ENCODE results near the gene KCNMA1.

KCNMA1 gene

DNA sequence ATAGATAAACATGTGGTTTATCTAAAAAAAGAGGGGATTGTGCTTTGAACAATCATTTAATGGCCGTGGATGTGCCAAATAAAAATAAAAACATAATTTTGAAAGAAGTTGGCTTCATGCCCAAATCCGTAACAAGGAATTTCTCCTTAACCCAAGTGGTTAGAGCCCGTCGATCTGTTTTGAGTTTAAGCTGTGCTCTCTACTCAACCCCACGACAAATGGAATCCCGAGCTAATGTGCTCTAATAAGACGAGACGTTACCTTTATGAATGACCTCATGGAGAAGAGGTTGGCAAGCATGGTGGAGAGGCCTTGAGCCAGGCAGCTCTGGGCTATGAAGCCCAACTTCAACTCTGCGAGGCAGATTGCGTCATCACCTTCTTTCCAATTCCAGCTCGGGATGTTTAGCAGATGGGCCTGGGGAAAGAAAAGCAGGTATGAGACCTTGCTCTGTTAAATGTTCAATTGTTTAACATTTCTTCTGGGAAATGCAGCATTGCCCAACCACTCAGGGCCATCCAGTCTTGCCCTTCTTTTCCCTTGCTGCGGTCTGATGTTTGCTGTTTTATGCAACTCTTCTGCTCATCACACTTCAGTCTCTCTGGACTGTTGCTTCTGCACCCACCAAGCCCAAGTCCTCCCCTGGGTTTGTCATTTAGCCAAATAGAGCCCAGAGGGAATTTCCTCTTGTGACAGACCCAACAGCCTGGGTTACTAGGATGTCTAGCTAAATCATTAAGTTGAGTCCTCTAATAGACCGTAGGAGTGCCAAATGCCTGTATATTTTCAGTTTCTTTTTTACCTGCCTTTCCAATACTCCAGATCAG, 564.6 kb downstream of the KCNMA1 start:
- H3K36me3 ChIP-seq (ENCODE audit: control insufficient read depth, insufficient read depth, low read length): no peaks in the 10 kb centered on the region
- no peaks in the 10 kb centered on the region for H3K27me3 ChIP-seq (ENCODE audit: control insufficient read depth, insufficient read depth, low read length)
- H3K9me3 ChIP-seq (ENCODE audit: control insufficient read depth, low read length): no peaks in the 10 kb centered on the region
- no peak overlapping the region for H3K4me2 ChIP-seq (ENCODE audit: low read length)
- no peak overlapping the region for H3K9ac ChIP-seq
- no peaks in the 10 kb centered on the region for H3K4me1 ChIP-seq
- H3K27ac ChIP-seq: no peak overlapping the region
- H3K79me2 ChIP-seq: no peaks in the 10 kb centered on the region
- TF ChIP-seq, protein P1, sequence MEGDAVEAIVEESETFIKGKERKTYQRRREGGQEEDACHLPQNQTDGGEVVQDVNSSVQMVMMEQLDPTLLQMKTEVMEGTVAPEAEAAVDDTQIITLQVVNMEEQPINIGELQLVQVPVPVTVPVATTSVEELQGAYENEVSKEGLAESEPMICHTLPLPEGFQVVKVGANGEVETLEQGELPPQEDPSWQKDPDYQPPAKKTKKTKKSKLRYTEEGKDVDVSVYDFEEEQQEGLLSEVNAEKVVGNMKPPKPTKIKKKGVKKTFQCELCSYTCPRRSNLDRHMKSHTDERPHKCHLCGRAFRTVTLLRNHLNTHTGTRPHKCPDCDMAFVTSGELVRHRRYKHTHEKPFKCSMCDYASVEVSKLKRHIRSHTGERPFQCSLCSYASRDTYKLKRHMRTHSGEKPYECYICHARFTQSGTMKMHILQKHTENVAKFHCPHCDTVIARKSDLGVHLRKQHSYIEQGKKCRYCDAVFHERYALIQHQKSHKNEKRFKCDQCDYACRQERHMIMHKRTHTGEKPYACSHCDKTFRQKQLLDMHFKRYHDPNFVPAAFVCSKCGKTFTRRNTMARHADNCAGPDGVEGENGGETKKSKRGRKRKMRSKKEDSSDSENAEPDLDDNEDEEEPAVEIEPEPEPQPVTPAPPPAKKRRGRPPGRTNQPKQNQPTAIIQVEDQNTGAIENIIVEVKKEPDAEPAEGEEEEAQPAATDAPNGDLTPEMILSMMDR (IDR thresholded peaks at IDR 0.05): no peak
- no peak overlapping the region for H2AFZ ChIP-seq
- no peak overlapping the region for H3K4me3 ChIP-seq (ENCODE audit: low read depth, low read length)

DNA sequence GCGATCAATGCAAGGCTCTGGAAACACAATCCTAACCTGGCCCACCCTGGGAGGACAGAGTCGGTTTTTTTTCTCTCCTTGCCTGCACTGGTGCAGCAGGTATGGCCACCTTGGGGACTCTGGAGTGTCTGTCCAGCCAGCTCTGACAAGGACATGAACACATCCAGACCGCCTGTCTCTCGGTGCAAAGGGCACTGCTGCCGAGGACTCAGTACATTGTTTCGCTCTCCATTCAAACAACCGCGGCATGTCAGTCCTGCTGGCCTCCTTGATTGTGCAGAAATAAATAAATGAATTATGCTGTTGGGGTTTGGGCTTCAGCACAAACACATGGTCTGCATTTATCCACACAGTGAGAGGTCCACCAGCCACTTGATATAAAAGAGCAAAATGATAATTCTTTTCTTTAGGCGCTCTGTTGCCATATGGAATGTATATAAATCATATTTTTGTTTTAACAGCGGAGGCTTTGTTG, 565.2 kb downstream of the KCNMA1 start:
- TF ChIP-seq, protein P1 (IDR thresholded peaks at IDR 0.05): no peak
- Histone ChIP-seq H3K27ac (no peak overlapping the region), H3K79me2 (no peaks in the 10 kb centered on the region), H3K4me1 (no peaks in the 10 kb centered on the region), H3K4me2 (ENCODE audit: low read length) (no peak overlapping the region), H2AFZ (no peak overlapping the region), H3K27me3 (ENCODE audit: control insufficient read depth, insufficient read depth, low read length) (no peaks in the 10 kb centered on the region), H3K9me3 (ENCODE audit: control insufficient read depth, low read length) (no peaks in the 10 kb centered on the region), H3K9ac (no peak overlapping the region), H3K36me3 (ENCODE audit: control insufficient read depth, insufficient read depth, low read length) (no peaks in the 10 kb centered on the region), H3K4me3 (ENCODE audit: low read depth, low read length) (no peak overlapping the region)

DNA sequence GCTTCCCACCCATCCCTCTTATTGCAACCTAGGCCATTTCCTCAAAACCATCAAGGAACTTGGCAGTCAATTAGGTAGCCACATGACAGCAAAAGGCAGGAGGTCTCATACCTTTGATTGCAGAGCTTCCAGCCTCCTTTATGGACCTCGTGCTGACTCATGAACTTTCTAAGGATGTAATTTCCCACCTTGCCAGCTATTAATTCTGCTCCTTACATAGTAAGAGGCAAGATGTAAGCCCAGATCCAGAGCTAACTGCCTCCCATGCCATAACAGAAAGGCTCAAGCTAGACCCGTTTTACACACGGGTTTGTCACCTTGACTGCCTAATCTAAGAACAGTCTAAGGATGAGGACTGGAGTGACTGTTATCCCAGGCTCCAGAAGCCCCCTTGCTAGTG, 565.7 kb downstream of the KCNMA1 start:
- H3K4me2 ChIP-seq (ENCODE audit: low read length): no peak overlapping the region
- no peaks in the 10 kb centered on the region for H3K79me2 ChIP-seq
- TF ChIP-seq, protein P1 (IDR thresholded peaks at IDR 0.05): no peak
- H3K36me3 ChIP-seq (ENCODE audit: control insufficient read depth, insufficient read depth, low read length): no peaks in the 10 kb centered on the region
- no peak overlapping the region for H3K4me3 ChIP-seq (ENCODE audit: low read depth, low read length)
- H3K4me1 ChIP-seq: no peaks in the 10 kb centered on the region
- H2AFZ ChIP-seq: no peak overlapping the region
- no peaks in the 10 kb centered on the region for H3K27me3 ChIP-seq (ENCODE audit: control insufficient read depth, insufficient read depth, low read length)
- no peak overlapping the region for H3K27ac ChIP-seq
- H3K9ac ChIP-seq: no peak overlapping the region
- H3K9me3 ChIP-seq (ENCODE audit: control insufficient read depth, low read length): no peaks in the 10 kb centered on the region

DNA sequence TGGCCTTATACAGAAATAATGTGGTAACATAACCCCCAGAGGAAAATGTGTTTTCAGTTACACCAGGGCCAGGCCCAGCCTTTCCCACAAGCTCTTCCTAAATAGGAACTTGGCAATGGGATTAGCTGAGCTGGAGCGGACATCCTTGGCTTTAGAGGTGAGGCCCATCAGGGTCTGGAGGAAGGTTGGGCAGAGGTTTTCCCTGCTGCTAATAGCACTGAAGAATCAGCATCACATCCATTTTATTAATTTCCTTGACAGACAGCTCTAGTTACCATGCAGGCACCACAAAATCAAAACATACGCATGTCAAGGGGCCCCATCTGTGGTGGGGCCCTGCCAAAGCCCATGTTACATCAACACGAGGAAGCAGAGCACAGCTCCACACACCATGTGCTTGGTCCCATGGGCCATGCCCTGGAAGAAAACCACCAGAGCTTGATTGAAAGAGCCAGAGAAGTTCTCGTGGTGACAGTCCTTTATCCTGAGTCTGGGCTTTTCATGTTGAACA, 566.6 kb downstream of the KCNMA1 start:
- Histone ChIP-seq H3K27me3 (ENCODE audit: control insufficient read depth, insufficient read depth, low read length) (no peaks in the 10 kb centered on the region), H3K4me2 (ENCODE audit: low read length) (no peak overlapping the region), H3K79me2 (no peaks in the 10 kb centered on the region), H2AFZ (no peak overlapping the region), H3K4me3 (ENCODE audit: low read depth, low read length) (no peak overlapping the region), H3K36me3 (ENCODE audit: control insufficient read depth, insufficient read depth, low read length) (no peaks in the 10 kb centered on the region), H3K4me1 (no peaks in the 10 kb centered on the region), H3K9ac (no peak overlapping the region), H3K27ac (no peak overlapping the region), H3K9me3 (ENCODE audit: control insufficient read depth, low read length) (no peaks in the 10 kb centered on the region)
- TF ChIP-seq, protein P1 (IDR thresholded peaks at IDR 0.05): no peak

Data from parathyroid adenoma (tissue), 2 donors.